H9 (cell line): ENCODE data around the gene FASTK. TPM values are rescaled to one million over a fixed set of nuclear protein-coding genes. Genes with fewer than 3 reads are reported as not detected.
A peak's percentile ranks its signal among the peaks of the same experiment; 100 is the strongest.

Experiments used
- DNase-seq: peaks from one replicate; pipeline ENCODE4 v3.0.0-alpha.2; 2017
- H2AFZ ChIP-seq: one replicate; pipeline ENCODE4 v1.6.1; 2013; ENCODE audit warnings: mild to moderate bottlenecking, low read length, control low read depth, moderate library complexity
- H2AK5ac ChIP-seq: 2 replicates; pipeline ENCODE4 v1.6.1; 2013; ENCODE audit warnings: low read length, control low read depth, mixed read lengths; ENCODE audit not compliant: insufficient read length
- H2BK120ac ChIP-seq: one replicate; pipeline ENCODE4 v1.6.1; 2013; ENCODE audit warnings: low read depth, mild to moderate bottlenecking, low read length, control low read depth, inconsistent platforms; ENCODE audit not compliant: poor library complexity, severe bottlenecking
- H2BK12ac ChIP-seq: 2 replicates; pipeline ENCODE4 v1.6.1; 2013; ENCODE audit warnings: low read length, control low read depth, mixed read lengths, low read depth; ENCODE audit not compliant: insufficient read length
- H2BK15ac ChIP-seq: 2 replicates; pipeline ENCODE4 v1.6.1; 2013; ENCODE audit warnings: low read depth, low read length, control low read depth
- H2BK20ac ChIP-seq: one replicate; pipeline ENCODE4 v1.6.1; 2013; ENCODE audit warnings: low read depth, mild to moderate bottlenecking, low read length, control low read depth, inconsistent platforms; ENCODE audit not compliant: poor library complexity, severe bottlenecking
- H2BK5ac ChIP-seq: 2 replicates; pipeline ENCODE4 v1.6.1; 2013; ENCODE audit warnings: low read length, control low read depth, mixed read lengths; ENCODE audit not compliant: insufficient read length
- H3K14ac ChIP-seq: 2 replicates; pipeline ENCODE4 v1.6.1; 2013; ENCODE audit warnings: low read length, control low read depth; ENCODE audit not compliant: insufficient read depth
- H3K18ac ChIP-seq: 2 replicates; pipeline ENCODE4 v1.6.1; 2013; ENCODE audit warnings: low read depth, mild to moderate bottlenecking, mixed read lengths, low read length, control low read depth; ENCODE audit not compliant: insufficient read length
- H3K23ac ChIP-seq: 2 replicates; pipeline ENCODE4 v1.6.1; 2013; ENCODE audit warnings: low read length, control low read depth, mixed read lengths, low read depth; ENCODE audit not compliant: insufficient read length
- H3K23me2 ChIP-seq: 2 replicates; pipeline ENCODE4 v1.6.1; 2013; ENCODE audit warnings: low read depth, mild to moderate bottlenecking, mixed read lengths, low read length, control low read depth; ENCODE audit not compliant: insufficient read length, poor library complexity, severe bottlenecking
- H3K27ac ChIP-seq: 2 replicates; pipeline ENCODE4 v1.5.1; 2013; ENCODE audit warnings: low read length, control low read depth, mixed read lengths, low read depth; ENCODE audit not compliant: insufficient read length
- H3K27me3 ChIP-seq: 2 replicates; pipeline ENCODE4 v1.6.1; 2013; ENCODE audit warnings: low read length, control low read depth, inconsistent platforms; ENCODE audit not compliant: insufficient read depth
- H3K4ac ChIP-seq: 2 replicates; pipeline ENCODE4 v1.6.1; 2013; ENCODE audit warnings: low read depth, mild to moderate bottlenecking, control low read depth, inconsistent platforms, low read length, moderate library complexity
- H3K4me1 ChIP-seq: 2 replicates; pipeline ENCODE4 v1.6.1; 2013; ENCODE audit warnings: low read length, control low read depth, inconsistent platforms; ENCODE audit not compliant: insufficient read depth
- H3K4me2 ChIP-seq: 2 replicates; pipeline ENCODE4 v1.6.1; 2013; ENCODE audit warnings: low read length, control low read depth, mixed read lengths; ENCODE audit not compliant: insufficient read length, insufficient read depth
- H3K56ac ChIP-seq: 2 replicates; pipeline ENCODE4 v1.6.1; 2013; ENCODE audit warnings: low read depth, mild to moderate bottlenecking, mixed read lengths, low read length, control low read depth; ENCODE audit not compliant: insufficient read length
- H3K79me1 ChIP-seq: 2 replicates; pipeline ENCODE4 v1.6.1; 2013; ENCODE audit warnings: low read depth, mild to moderate bottlenecking, moderate library complexity, low read length, control low read depth, inconsistent platforms; ENCODE audit not compliant: insufficient read depth, poor library complexity, severe bottlenecking
- H3K79me2 ChIP-seq: 2 replicates; pipeline ENCODE4 v1.6.1; 2013; ENCODE audit warnings: low read length, control low read depth, inconsistent platforms; ENCODE audit not compliant: insufficient read depth
- H3K9ac ChIP-seq: 2 replicates; pipeline ENCODE4 v1.6.1; 2013; ENCODE audit warnings: low read length, control low read depth, mixed read lengths; ENCODE audit not compliant: insufficient read length; ENCODE audit errors: extremely low read depth
- H3K9me3 ChIP-seq: one replicate; pipeline ENCODE4 v1.6.1; 2013; ENCODE audit warnings: low read depth, low read length, inconsistent platforms; ENCODE audit not compliant: control insufficient read depth
- H3T11ph ChIP-seq: one replicate; pipeline ENCODE4 v1.6.1; 2013; ENCODE audit warnings: mild to moderate bottlenecking, low read length, control low read depth, inconsistent platforms
- H4K20me1 ChIP-seq: one replicate; pipeline ENCODE4 v1.6.1; 2013; ENCODE audit not compliant: control insufficient read depth, insufficient read length, insufficient read depth
- H4K5ac ChIP-seq: 2 replicates; pipeline ENCODE4 v1.6.1; 2013; ENCODE audit warnings: low read depth, mild to moderate bottlenecking, mixed read lengths, low read length, control low read depth; ENCODE audit not compliant: insufficient read length
- H4K8ac ChIP-seq: replicated peaks from 2 replicates; pipeline ENCODE4 v1.6.1; 2013; ENCODE audit warnings: low read length, control low read depth, mixed read lengths, low read depth; ENCODE audit not compliant: insufficient read length
- H4K91ac ChIP-seq: 2 replicates; pipeline ENCODE4 v1.6.1; 2013; ENCODE audit warnings: low read depth, mild to moderate bottlenecking, moderate library complexity, mixed read lengths, low read length, control low read depth; ENCODE audit not compliant: insufficient read length
- H3K27ac Mint-ChIP-seq, 3 experiments: 2 replicates in 2 of 3; 3 replicates in 1 of 3; pipeline ENCODE4 v1.8.0; 2020 to 2021; ENCODE audit warnings: mixed read lengths in 3 of 3, mild to moderate bottlenecking in 1 of 3, moderate library complexity in 1 of 3
- H3K27me3 Mint-ChIP-seq: 2 replicates; pipeline ENCODE4 v1.8.0; 2021; ENCODE audit warnings: low read depth, mild to moderate bottlenecking, moderate library complexity, mixed read lengths
- H3K36me3 Mint-ChIP-seq, 3 experiments: 2 replicates in 2 of 3; 3 replicates in 1 of 3; pipeline ENCODE4 v1.8.0; 2020 to 2021; ENCODE audit warnings: low read depth in 3 of 3, mixed read lengths in 3 of 3; ENCODE audit not compliant: insufficient read depth in 1 of 3
- H3K4me1 Mint-ChIP-seq, 2 experiments: 2 replicates each; pipeline ENCODE4 v1.8.0; 2020; ENCODE audit warnings: mixed read lengths in 2 of 2
- H3K4me3 Mint-ChIP-seq, 2 experiments: 2 replicates in 1 of 2; 3 replicates in 1 of 2; pipeline ENCODE4 v1.8.0; 2020 to 2021; ENCODE audit warnings: mild to moderate bottlenecking in 2 of 2, mixed read lengths in 2 of 2, moderate library complexity in 1 of 2
- H3K9me3 Mint-ChIP-seq, 2 experiments: 2 replicates in 1 of 2; 3 replicates in 1 of 2; pipeline ENCODE4 v1.8.0; 2020; ENCODE audit warnings: mild to moderate bottlenecking in 2 of 2, mixed read lengths in 2 of 2, moderate library complexity in 1 of 2
- CTCF ChIP-seq: fragments of 200-600 bp; sonication (generic); conservative IDR thresholded peaks from 3 replicates; pipeline ENCODE4 v1.8.0; 2021; ENCODE audit warnings: antibody characterized with exemption, mild to moderate bottlenecking
- WGBS: extraction: QIAGEN DNeasy Blood & Tissue Kit; methylation state at CpG from one replicate; pipeline ENCODE4 v1.1.7; 2013; ENCODE audit warnings: missing lambda C conversion rate, low lambda C conversion rate, mixed read lengths; ENCODE audit not compliant: insufficient read length; ENCODE audit errors: extremely low coverage; 5-methylcytosine and 5-hydroxymethylcytosine counted together
- total RNA-seq: library from RNA; stranded (reverse); gene quantifications from 2 replicates; pipeline ENCODE4 v1.2.1, GENCODE V29; 2021

Gene FASTK
- total RNA-seq, 1 experiment from 2014 or later: 57.8 TPM

- H3K56ac ChIP-seq: no peak overlapping the region
- Mint-ChIP-seq H3K4me1 (no peaks in the 10 kb centered on the region), H3K9me3 (no peaks in the 10 kb centered on the region), H3K4me3 (no peak overlapping the region), H3K36me3 (peaks cover 0 to 3% (median 0%) of the 10 kb centered on the region in 3 experiments; a peak in 1 of 7 replicates), H3K27me3 (peaks cover 52% of the 10 kb centered on the region), H3K27ac (0 out of 7 replicates have a peak overlapping the region, but pooled peaks of 1 of the 3 experiments have one; percentile 18)
- DNase-seq: no peak
- no peak overlapping the region for H2AFZ ChIP-seq
- H3K9me3 ChIP-seq: no peaks in the 10 kb centered on the region
- no peak overlapping the region for H2BK15ac ChIP-seq
- H3K4me2 ChIP-seq: no peak overlapping the region
- H2BK120ac ChIP-seq: no peak overlapping the region
- no peak for TF ChIP-seq CTCF
- H2BK12ac ChIP-seq: no peak overlapping the region
- H3K79me2 ChIP-seq: no peaks in the 10 kb centered on the region
- no peak overlapping the region for H3K18ac ChIP-seq
- H4K20me1 ChIP-seq: no peaks in the 10 kb centered on the region
- no peak overlapping the region for H3K27ac ChIP-seq
- no peaks in the 10 kb centered on the region for H3K79me1 ChIP-seq
- no peak overlapping the region for H3K14ac ChIP-seq
- no peak overlapping the region for H4K91ac ChIP-seq
- H2BK5ac ChIP-seq: no peak overlapping the region
- no peak overlapping the region for H3K23ac ChIP-seq
- H2BK20ac ChIP-seq: no peak overlapping the region
- no peak overlapping the region for H3K9ac ChIP-seq
- no peak overlapping the region for H3K4ac ChIP-seq
- H2AK5ac ChIP-seq: no peak overlapping the region
- no peak overlapping the region for H3T11ph ChIP-seq
- H4K8ac ChIP-seq: no peak overlapping the region
- H3K23me2 ChIP-seq: no peaks in the 10 kb centered on the region
- H4K5ac ChIP-seq: no peak overlapping the region
- no CpG with 5 or more reads among the region's 38 CpGs for WGBS
- H3K27me3 ChIP-seq: peaks cover 6% of the 10 kb centered on the region; the same call in 1 of the 2 replicates
- no peaks in the 10 kb centered on the region for H3K4me1 ChIP-seq
These were observed 31.6 kb downstream of the FASTK start for GRCh38 chr7:151048911-151049463.
